Measurements from ENCODE around the gene EXOC6B.

Gene EXOC6B

GRCh38 chr2:72625366-72625765 lies 200.5 kb downstream of the EXOC6B start:
- 71 to 85% methylated on average over 1 of the region's 1 CpG for WGBS, 2 experiments
- no peaks in the 10 kb centered on the region for H3K4me1 ChIP-seq (ENCODE audit: control insufficient read depth, insufficient read depth, low read length)
- no peaks in the 10 kb centered on the region for H3K36me3 ChIP-seq (ENCODE audit: control insufficient read depth, insufficient read depth, low read length)
- no peak overlapping the region for H3K4me3 ChIP-seq (ENCODE audit: insufficient read depth, low read depth, low read length)
- no peaks in the 10 kb centered on the region for H3K9me3 ChIP-seq (ENCODE audit: control insufficient read depth, low read length)
- H3K27me3 ChIP-seq (ENCODE audit: control insufficient read depth, insufficient read depth, low read length, poor library complexity, severe bottlenecking), result no peaks in the 10 kb centered on the region
- H3K27ac ChIP-seq (ENCODE audit: insufficient read depth, low read depth, low read length, poor library complexity, severe bottlenecking), result no peak overlapping the region

GRCh38 chr2:72623481-72623880 lies 202.4 kb downstream of the EXOC6B start:
- no peak overlapping the region for H3K27ac ChIP-seq (ENCODE audit: insufficient read depth, low read depth, low read length, poor library complexity, severe bottlenecking)
- no peaks in the 10 kb centered on the region for H3K27me3 ChIP-seq (ENCODE audit: control insufficient read depth, insufficient read depth, low read length, poor library complexity, severe bottlenecking)
- H3K4me3 ChIP-seq (ENCODE audit: insufficient read depth, low read depth, low read length), result no peak overlapping the region
- H3K9me3 ChIP-seq (ENCODE audit: control insufficient read depth, low read length), result no peaks in the 10 kb centered on the region
- H3K4me1 ChIP-seq (ENCODE audit: control insufficient read depth, insufficient read depth, low read length), result no peaks in the 10 kb centered on the region
- no peaks in the 10 kb centered on the region for H3K36me3 ChIP-seq (ENCODE audit: control insufficient read depth, insufficient read depth, low read length)

GRCh38 chr2:72619626-72620025 lies 206.2 kb downstream of the EXOC6B start:
- Histone ChIP-seq H3K36me3 (ENCODE audit: control insufficient read depth, insufficient read depth, low read length) (no peaks in the 10 kb centered on the region), H3K27me3 (ENCODE audit: control insufficient read depth, insufficient read depth, low read length, poor library complexity, severe bottlenecking) (no peaks in the 10 kb centered on the region), H3K9me3 (ENCODE audit: control insufficient read depth, low read length) (no peaks in the 10 kb centered on the region), H3K27ac (ENCODE audit: insufficient read depth, low read depth, low read length, poor library complexity, severe bottlenecking) (no peak overlapping the region), H3K4me1 (ENCODE audit: control insufficient read depth, insufficient read depth, low read length) (no peaks in the 10 kb centered on the region), H3K4me3 (ENCODE audit: insufficient read depth, low read depth, low read length) (peak overlapping the region; percentile 6)
- WGBS, 2 experiments, result 84 to 85% methylated on average over 3 of the region's 3 CpGs

GRCh38 chr2:72613931-72614330 lies 211.9 kb downstream of the EXOC6B start:
- Histone ChIP-seq H3K9me3 (ENCODE audit: control insufficient read depth, low read length) (no peaks in the 10 kb centered on the region), H3K27ac (ENCODE audit: insufficient read depth, low read depth, low read length, poor library complexity, severe bottlenecking) (no peak overlapping the region), H3K36me3 (ENCODE audit: control insufficient read depth, insufficient read depth, low read length) (no peaks in the 10 kb centered on the region), H3K27me3 (ENCODE audit: control insufficient read depth, insufficient read depth, low read length, poor library complexity, severe bottlenecking) (no peaks in the 10 kb centered on the region), H3K4me1 (ENCODE audit: control insufficient read depth, insufficient read depth, low read length) (no peaks in the 10 kb centered on the region), H3K4me3 (ENCODE audit: insufficient read depth, low read depth, low read length) (no peak overlapping the region)
- WGBS, 2 experiments, result 96 to 97% methylated on average over 3 of the region's 3 CpGs

- 90 to 94% methylated on average over 4 of the region's 4 CpGs for WGBS, 2 experiments
Measured at GRCh38 chr2:72612614-72613160, 213.1 kb downstream of the EXOC6B start.

GRCh38 chr2:72607189-72607588 lies 218.6 kb downstream of the EXOC6B start:
- 94 to 98% methylated on average over 2 of the region's 2 CpGs for WGBS, 2 experiments
- H3K27ac ChIP-seq (ENCODE audit: insufficient read depth, low read depth, low read length, poor library complexity, severe bottlenecking), result no peak overlapping the region
- peaks cover 3% of the 10 kb centered on the region for H3K4me1 ChIP-seq (ENCODE audit: control insufficient read depth, insufficient read depth, low read length)
- H3K27me3 ChIP-seq (ENCODE audit: control insufficient read depth, insufficient read depth, low read length, poor library complexity, severe bottlenecking), result no peaks in the 10 kb centered on the region
- no peak overlapping the region for H3K4me3 ChIP-seq (ENCODE audit: insufficient read depth, low read depth, low read length)
- no peaks in the 10 kb centered on the region for H3K9me3 ChIP-seq (ENCODE audit: control insufficient read depth, low read length)
- H3K36me3 ChIP-seq (ENCODE audit: control insufficient read depth, insufficient read depth, low read length), result no peaks in the 10 kb centered on the region

More at GRCh38 chr2:72612614-72613160, 213.1 kb downstream of the EXOC6B start:
- Histone ChIP-seq H3K36me3 (ENCODE audit: control insufficient read depth, insufficient read depth, low read length) (no peaks in the 10 kb centered on the region), H3K9me3 (ENCODE audit: control insufficient read depth, low read length) (no peaks in the 10 kb centered on the region), H3K4me3 (ENCODE audit: insufficient read depth, low read depth, low read length) (no peak overlapping the region), H3K27ac (ENCODE audit: insufficient read depth, low read depth, low read length, poor library complexity, severe bottlenecking) (no peak overlapping the region), H3K4me1 (ENCODE audit: control insufficient read depth, insufficient read depth, low read length) (no peaks in the 10 kb centered on the region), H3K27me3 (ENCODE audit: control insufficient read depth, insufficient read depth, low read length, poor library complexity, severe bottlenecking) (no peaks in the 10 kb centered on the region)

- H3K27ac ChIP-seq (ENCODE audit: insufficient read depth, low read depth, low read length, poor library complexity, severe bottlenecking), result no peak overlapping the region
- 86% methylated on average over 1 of the region's 3 CpGs; no CpG with 5 or more reads in 1 of the 2 experiments for WGBS, 2 experiments
- H3K4me1 ChIP-seq (ENCODE audit: control insufficient read depth, insufficient read depth, low read length), result peaks cover 3% of the 10 kb centered on the region
- no peak overlapping the region for H3K4me3 ChIP-seq (ENCODE audit: insufficient read depth, low read depth, low read length)
- no peaks in the 10 kb centered on the region for H3K36me3 ChIP-seq (ENCODE audit: control insufficient read depth, insufficient read depth, low read length)
- H3K9me3 ChIP-seq (ENCODE audit: control insufficient read depth, low read length), result no peaks in the 10 kb centered on the region
- no peaks in the 10 kb centered on the region for H3K27me3 ChIP-seq (ENCODE audit: control insufficient read depth, insufficient read depth, low read length, poor library complexity, severe bottlenecking)
Measured at GRCh38 chr2:72605836-72606442, 219.9 kb downstream of the EXOC6B start.

- Histone ChIP-seq H3K9me3 (ENCODE audit: control insufficient read depth, low read length) (no peaks in the 10 kb centered on the region), H3K36me3 (ENCODE audit: control insufficient read depth, insufficient read depth, low read length) (no peaks in the 10 kb centered on the region), H3K4me1 (ENCODE audit: control insufficient read depth, insufficient read depth, low read length) (peaks cover 3% of the 10 kb centered on the region), H3K4me3 (ENCODE audit: insufficient read depth, low read depth, low read length) (no peak overlapping the region), H3K27me3 (ENCODE audit: control insufficient read depth, insufficient read depth, low read length, poor library complexity, severe bottlenecking) (no peaks in the 10 kb centered on the region), H3K27ac (ENCODE audit: insufficient read depth, low read depth, low read length, poor library complexity, severe bottlenecking) (no peak overlapping the region)
Measured at GRCh38 chr2:72604468-72604867, 221.4 kb downstream of the EXOC6B start.

GRCh38 chr2:72603481-72603880 lies 222.4 kb downstream of the EXOC6B start:
- no peak overlapping the region for H3K27ac ChIP-seq (ENCODE audit: insufficient read depth, low read depth, low read length, poor library complexity, severe bottlenecking)
- 79 to 83% methylated on average over 2 of the region's 2 CpGs for WGBS, 2 experiments
- peaks cover 3% of the 10 kb centered on the region for H3K4me1 ChIP-seq (ENCODE audit: control insufficient read depth, insufficient read depth, low read length)
- no peaks in the 10 kb centered on the region for H3K27me3 ChIP-seq (ENCODE audit: control insufficient read depth, insufficient read depth, low read length, poor library complexity, severe bottlenecking)
- no peaks in the 10 kb centered on the region for H3K36me3 ChIP-seq (ENCODE audit: control insufficient read depth, insufficient read depth, low read length)
- no peak overlapping the region for H3K4me3 ChIP-seq (ENCODE audit: insufficient read depth, low read depth, low read length)
- H3K9me3 ChIP-seq (ENCODE audit: control insufficient read depth, low read length), result no peaks in the 10 kb centered on the region

GRCh38 chr2:72602711-72603110 lies 223.1 kb downstream of the EXOC6B start:
- peaks cover 3% of the 10 kb centered on the region for H3K4me1 ChIP-seq (ENCODE audit: control insufficient read depth, insufficient read depth, low read length)
- H3K9me3 ChIP-seq (ENCODE audit: control insufficient read depth, low read length), result no peaks in the 10 kb centered on the region
- H3K27me3 ChIP-seq (ENCODE audit: control insufficient read depth, insufficient read depth, low read length, poor library complexity, severe bottlenecking), result no peaks in the 10 kb centered on the region
- no peak overlapping the region for H3K27ac ChIP-seq (ENCODE audit: insufficient read depth, low read depth, low read length, poor library complexity, severe bottlenecking)
- H3K4me3 ChIP-seq (ENCODE audit: insufficient read depth, low read depth, low read length), result no peak overlapping the region
- WGBS, 2 experiments, result 85 to 87% methylated on average over 3 of the region's 3 CpGs
- no peaks in the 10 kb centered on the region for H3K36me3 ChIP-seq (ENCODE audit: control insufficient read depth, insufficient read depth, low read length)

Measured in ectodermal cell (in vitro differentiated cells).